Endodermal cell (in vitro differentiated cells): ENCODE measurements around the gene RNPS1. TPM values are rescaled to one million over a fixed set of nuclear protein-coding genes. Genes with fewer than 3 reads are reported as not detected.

Source experiments
- DNase-seq: peaks from one replicate; pipeline ENCODE4 v3.0.0-alpha.2; 2017
- H3K27ac ChIP-seq: 2 replicates; pipeline ENCODE4 v1.5.1; 2013; ENCODE audit warnings: mild to moderate bottlenecking, low read depth, low read length, moderate library complexity
- H3K27me3 ChIP-seq: 2 replicates; pipeline ENCODE4 v1.6.1; 2013; ENCODE audit warnings: mild to moderate bottlenecking, low read length, moderate library complexity; ENCODE audit not compliant: insufficient read depth, control insufficient read depth, poor library complexity, severe bottlenecking
- H3K36me3 ChIP-seq: 2 replicates; pipeline ENCODE4 v1.7.0; 2013; ENCODE audit warnings: mild to moderate bottlenecking, low read length, moderate library complexity; ENCODE audit not compliant: control insufficient read depth, insufficient read depth
- H3K4me1 ChIP-seq: one replicate; pipeline ENCODE4 v1.7.0; 2013; ENCODE audit warnings: low read length; ENCODE audit not compliant: control insufficient read depth, insufficient read depth
- H3K4me3 ChIP-seq: 2 replicates; pipeline ENCODE4 v1.5.1; 2013; ENCODE audit warnings: mild to moderate bottlenecking, low read length, moderate library complexity
- H3K9ac ChIP-seq: 2 replicates; pipeline ENCODE4 v1.6.1; 2013; ENCODE audit warnings: mild to moderate bottlenecking, low read length, moderate library complexity; ENCODE audit not compliant: poor library complexity, severe bottlenecking; ENCODE audit errors: extremely low read depth
- H3K9me3 ChIP-seq: 2 replicates; pipeline ENCODE4 v1.6.1; 2013; ENCODE audit warnings: mild to moderate bottlenecking, low read length, moderate library complexity; ENCODE audit not compliant: control insufficient read depth
- H3K27ac Mint-ChIP-seq: 2 replicates; pipeline ENCODE4 v1.8.0; 2020; ENCODE audit warnings: mixed read lengths
- H3K27me3 Mint-ChIP-seq: 2 replicates; pipeline ENCODE4 v1.8.0; 2021; ENCODE audit warnings: mild to moderate bottlenecking, mixed read lengths; ENCODE audit not compliant: insufficient read depth
- H3K36me3 Mint-ChIP-seq: 2 replicates; pipeline ENCODE4 v1.8.0; 2020; ENCODE audit warnings: low read depth, mixed read lengths
- H3K4me1 Mint-ChIP-seq: 2 replicates; pipeline ENCODE4 v1.8.0; 2020; ENCODE audit warnings: mixed read lengths
- H3K4me3 Mint-ChIP-seq: 2 replicates; pipeline ENCODE4 v1.8.0; 2020; ENCODE audit warnings: mild to moderate bottlenecking, moderate library complexity, mixed read lengths
- H3K9me3 Mint-ChIP-seq: 2 replicates; pipeline ENCODE4 v1.8.0; 2020; ENCODE audit warnings: mild to moderate bottlenecking, mixed read lengths
- WGBS, 2 experiments: methylation state at CpG; one replicate each; pipeline versions ENCODE4 v1.1.5 to v1.1.7; 2013; ENCODE audit warnings: missing lambda C conversion rate in 2 of 2, mixed read lengths in 1 of 2; ENCODE audit not compliant: insufficient coverage in 1 of 2, insufficient read length in 1 of 2; 5-methylcytosine and 5-hydroxymethylcytosine counted together
- total RNA-seq, 2 donors: library from RNA; stranded (reverse); fragmentation: NEBNext Ultra II Directional in 1 of 2; extraction: Animal tissue kit (Norgen Biotek cat#: 25700) in 1 of 2; gene quantifications; 2 replicates in 1 of 2; 3 replicates in 1 of 2; pipeline ENCODE4 v1.2.1, GENCODE V29; 2021
- TF ChIP-seq, protein P1 (sequence below): fragments of 200-600 bp; sonication (generic); conservative IDR thresholded peaks from 2 replicates; pipeline ENCODE4 v1.5.0; 2021; ENCODE audit warnings: antibody characterized with exemption, mild to moderate bottlenecking

Gene RNPS1
- total RNA-seq, 2 donors from 2014 or later, result 273 to 289 TPM

DNA sequence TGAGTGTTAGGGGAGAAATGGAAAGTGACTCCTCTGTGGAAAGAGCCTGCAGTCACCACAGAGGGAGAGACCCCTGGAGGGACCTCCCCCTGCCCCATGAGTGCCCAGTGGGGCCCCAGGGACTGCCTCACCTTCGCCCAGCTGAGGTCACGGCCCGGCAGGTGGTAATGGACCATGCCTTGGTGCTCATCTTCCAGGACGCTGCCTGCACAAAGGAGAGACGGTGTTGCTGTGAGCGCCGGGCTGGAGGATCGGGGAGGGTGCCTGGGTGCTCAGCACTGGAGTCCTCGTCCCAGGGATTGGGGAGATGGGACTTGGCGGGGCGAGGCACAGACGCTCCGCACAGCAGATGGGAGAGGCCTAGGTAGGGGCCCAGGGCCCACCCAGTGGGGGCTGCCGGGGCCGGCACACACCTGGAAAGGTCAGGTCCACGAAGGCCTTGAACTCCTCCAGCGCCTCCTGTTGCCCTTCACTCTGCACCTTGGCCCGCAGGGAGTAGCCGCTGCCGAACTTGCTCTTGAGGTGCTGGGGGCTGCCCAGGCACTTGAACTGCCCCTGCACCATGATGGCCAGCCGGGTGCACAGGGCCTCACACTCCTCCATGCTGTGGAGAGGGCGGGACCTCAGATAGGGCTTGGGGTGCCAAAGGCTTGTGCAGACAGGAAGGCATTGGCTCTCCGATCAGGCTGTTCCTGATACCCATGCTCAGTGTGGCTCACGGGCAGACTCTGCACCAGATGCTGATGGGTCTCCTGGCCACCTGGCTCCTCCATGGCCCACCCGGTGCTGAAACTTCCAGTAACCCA is 9.7 kb upstream of the RNPS1 start:
- no peaks in the 10 kb centered on the region for H3K9me3 ChIP-seq
- Mint-ChIP-seq H3K4me1 (no peaks in the 10 kb centered on the region), H3K4me3 (no peak overlapping the region), H3K36me3 (peaks cover 5% of the 10 kb centered on the region), H3K27ac (no peak overlapping the region), H3K9me3 (no peaks in the 10 kb centered on the region), H3K27me3 (peaks cover 2% of the 10 kb centered on the region)
- TF ChIP-seq, protein P1, sequence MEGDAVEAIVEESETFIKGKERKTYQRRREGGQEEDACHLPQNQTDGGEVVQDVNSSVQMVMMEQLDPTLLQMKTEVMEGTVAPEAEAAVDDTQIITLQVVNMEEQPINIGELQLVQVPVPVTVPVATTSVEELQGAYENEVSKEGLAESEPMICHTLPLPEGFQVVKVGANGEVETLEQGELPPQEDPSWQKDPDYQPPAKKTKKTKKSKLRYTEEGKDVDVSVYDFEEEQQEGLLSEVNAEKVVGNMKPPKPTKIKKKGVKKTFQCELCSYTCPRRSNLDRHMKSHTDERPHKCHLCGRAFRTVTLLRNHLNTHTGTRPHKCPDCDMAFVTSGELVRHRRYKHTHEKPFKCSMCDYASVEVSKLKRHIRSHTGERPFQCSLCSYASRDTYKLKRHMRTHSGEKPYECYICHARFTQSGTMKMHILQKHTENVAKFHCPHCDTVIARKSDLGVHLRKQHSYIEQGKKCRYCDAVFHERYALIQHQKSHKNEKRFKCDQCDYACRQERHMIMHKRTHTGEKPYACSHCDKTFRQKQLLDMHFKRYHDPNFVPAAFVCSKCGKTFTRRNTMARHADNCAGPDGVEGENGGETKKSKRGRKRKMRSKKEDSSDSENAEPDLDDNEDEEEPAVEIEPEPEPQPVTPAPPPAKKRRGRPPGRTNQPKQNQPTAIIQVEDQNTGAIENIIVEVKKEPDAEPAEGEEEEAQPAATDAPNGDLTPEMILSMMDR, result no peak
- H3K27ac ChIP-seq, result no peak overlapping the region
- H3K4me1 ChIP-seq, result no peaks in the 10 kb centered on the region
- WGBS, 2 experiments, result 93 to 95% methylated on average over 10 to 25 of the region's 25 CpGs
- H3K27me3 ChIP-seq, result no peaks in the 10 kb centered on the region
- no peak overlapping the region for H3K9ac ChIP-seq
- no peak overlapping the region for H3K4me3 ChIP-seq
- no peaks in the 10 kb centered on the region for H3K36me3 ChIP-seq
- DNase-seq, result no peak

GRCh38 chr16:2276368-2277195 is 8.7 kb upstream of the RNPS1 start:
- Mint-ChIP-seq H3K4me3 (no peak overlapping the region), H3K9me3 (no peaks in the 10 kb centered on the region), H3K27me3 (peaks cover 2% of the 10 kb centered on the region), H3K4me1 (no peaks in the 10 kb centered on the region), H3K27ac (no peak overlapping the region), H3K36me3 (peaks cover 6% of the 10 kb centered on the region)
- Histone ChIP-seq H3K9ac (no peak overlapping the region), H3K4me3 (no peak overlapping the region), H3K36me3 (no peaks in the 10 kb centered on the region), H3K27ac (no peak overlapping the region), H3K9me3 (no peaks in the 10 kb centered on the region), H3K27me3 (no peaks in the 10 kb centered on the region), H3K4me1 (no peaks in the 10 kb centered on the region)
- TF ChIP-seq, protein P1, result no peak
- 88 to 92% methylated on average over 17 to 26 of the region's 26 CpGs for WGBS, 2 experiments
- DNase-seq, result peak; percentile 43

DNA sequence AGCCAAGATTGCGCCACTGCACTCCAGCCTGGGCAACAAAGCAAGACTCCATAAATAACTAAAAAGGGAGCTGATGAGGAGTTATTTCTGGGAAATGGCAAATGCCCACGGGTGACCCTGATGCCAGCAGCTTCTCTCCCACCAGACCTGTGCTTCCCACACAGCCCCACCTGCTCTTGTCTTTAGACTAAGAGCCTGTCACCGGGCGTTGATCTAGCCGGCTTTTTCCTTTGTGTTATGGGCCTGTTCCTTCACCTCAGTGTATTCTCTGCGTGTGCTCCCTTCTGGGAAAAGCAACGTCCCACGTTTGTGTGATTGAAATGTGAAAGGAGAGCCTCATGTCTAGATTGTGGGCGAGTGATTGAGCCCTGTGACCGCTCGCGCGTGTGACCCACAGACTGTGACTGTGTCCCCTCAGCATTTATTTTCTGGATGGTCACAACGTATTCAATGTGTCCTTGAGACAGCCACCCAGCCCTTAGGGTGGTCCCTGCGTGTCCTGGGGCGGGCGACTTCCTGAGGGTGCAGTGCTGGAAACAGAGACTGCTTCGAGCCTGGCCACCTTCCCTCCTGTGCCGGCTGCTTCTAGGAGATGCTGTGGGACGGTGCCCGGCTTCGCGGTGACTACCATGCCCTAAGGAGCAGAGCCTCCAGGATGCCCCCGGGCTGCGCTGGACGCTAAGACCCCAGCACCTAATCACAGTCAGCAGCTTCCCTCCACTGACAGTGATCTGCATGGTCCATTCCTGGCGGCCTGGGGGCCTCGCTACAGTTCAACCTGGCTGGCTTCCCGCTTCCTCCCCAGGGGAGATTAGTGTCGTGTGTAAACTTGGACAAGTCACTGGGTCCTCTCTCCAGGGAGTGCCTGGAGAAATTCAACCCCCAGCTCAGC is 7.8 kb upstream of the RNPS1 start:
- Histone ChIP-seq H3K4me3 (no peak overlapping the region), H3K27me3 (no peaks in the 10 kb centered on the region), H3K27ac (no peak overlapping the region), H3K4me1 (no peaks in the 10 kb centered on the region), H3K9ac (no peak overlapping the region), H3K9me3 (no peaks in the 10 kb centered on the region), H3K36me3 (no peaks in the 10 kb centered on the region)
- TF ChIP-seq, protein P1, result no peak
- no peaks in the 10 kb centered on the region for H3K4me1 Mint-ChIP-seq
- H3K27me3 Mint-ChIP-seq, result peaks cover 2% of the 10 kb centered on the region
- 91 to 93% methylated on average over 23 to 30 of the region's 30 CpGs for WGBS, 2 experiments
- peaks cover 6% of the 10 kb centered on the region for H3K36me3 Mint-ChIP-seq
- H3K9me3 Mint-ChIP-seq, result no peaks in the 10 kb centered on the region
- peak; percentile 34 for DNase-seq
- H3K27ac Mint-ChIP-seq, result no peak overlapping the region
- no peak overlapping the region for H3K4me3 Mint-ChIP-seq
